Panc1 (cell line): ENCODE data around the gene NOL9.

Experiments
- POLR2AphosphoS5 ChIP-seq: IDR thresholded peaks from 2 replicates; pipeline ENCODE4 v1.6.1; 2012; ENCODE audit warnings: mild to moderate bottlenecking, low read depth, low read length, moderate library complexity
- SIN3A ChIP-seq: IDR thresholded peaks from 2 replicates; pipeline ENCODE4 v1.6.1; 2012; ENCODE audit warnings: low read depth, mild to moderate bottlenecking, low read length, moderate library complexity, borderline replicate concordance; ENCODE audit not compliant: insufficient read depth
- TCF7L2 ChIP-seq: IDR thresholded peaks from 2 replicates; pipeline ENCODE4 v1.6.1; 2011; ENCODE audit warnings: mild to moderate bottlenecking, low read depth, low read length, inconsistent platforms
- TF ChIP-seq, protein P1 (sequence below): fragments of 450-650 bp; IDR thresholded peaks from 2 replicates; pipeline ENCODE4 v1.5.1; 2017; ENCODE audit warnings: mild to moderate bottlenecking
- TF ChIP-seq, protein P2 (sequence below), 2 experiments: IDR thresholded peaks; 2 replicates each; pipeline ENCODE4 v1.6.1; 2011 to 2012; ENCODE audit warnings: low read depth in 2 of 2, control low read depth in 1 of 2, low read length in 1 of 2, mild to moderate bottlenecking in 1 of 2, moderate library complexity in 1 of 2; ENCODE audit not compliant: insufficient read depth in 1 of 2

DNA sequence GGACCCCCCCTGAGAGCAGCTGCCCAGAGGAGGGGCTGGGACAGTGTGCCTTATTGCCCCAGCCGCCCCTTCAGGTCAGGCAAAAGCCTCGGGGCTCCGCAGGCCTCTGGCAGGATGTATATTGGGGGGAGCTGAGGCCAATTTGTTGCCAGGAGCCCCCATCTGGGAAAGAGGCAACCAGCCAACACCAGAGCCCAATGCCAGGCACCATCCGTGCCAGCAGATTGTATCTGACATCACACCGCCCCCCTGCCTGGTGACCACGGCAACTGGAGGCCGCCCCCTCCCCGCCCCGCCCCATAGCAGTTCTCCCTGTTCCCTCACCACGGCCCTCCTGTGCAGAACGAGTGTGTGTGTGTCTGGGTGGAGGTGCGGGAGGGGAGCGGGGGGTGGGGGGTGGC lies 59.3 kb downstream of the NOL9 start:
- TF ChIP-seq, protein P1, sequence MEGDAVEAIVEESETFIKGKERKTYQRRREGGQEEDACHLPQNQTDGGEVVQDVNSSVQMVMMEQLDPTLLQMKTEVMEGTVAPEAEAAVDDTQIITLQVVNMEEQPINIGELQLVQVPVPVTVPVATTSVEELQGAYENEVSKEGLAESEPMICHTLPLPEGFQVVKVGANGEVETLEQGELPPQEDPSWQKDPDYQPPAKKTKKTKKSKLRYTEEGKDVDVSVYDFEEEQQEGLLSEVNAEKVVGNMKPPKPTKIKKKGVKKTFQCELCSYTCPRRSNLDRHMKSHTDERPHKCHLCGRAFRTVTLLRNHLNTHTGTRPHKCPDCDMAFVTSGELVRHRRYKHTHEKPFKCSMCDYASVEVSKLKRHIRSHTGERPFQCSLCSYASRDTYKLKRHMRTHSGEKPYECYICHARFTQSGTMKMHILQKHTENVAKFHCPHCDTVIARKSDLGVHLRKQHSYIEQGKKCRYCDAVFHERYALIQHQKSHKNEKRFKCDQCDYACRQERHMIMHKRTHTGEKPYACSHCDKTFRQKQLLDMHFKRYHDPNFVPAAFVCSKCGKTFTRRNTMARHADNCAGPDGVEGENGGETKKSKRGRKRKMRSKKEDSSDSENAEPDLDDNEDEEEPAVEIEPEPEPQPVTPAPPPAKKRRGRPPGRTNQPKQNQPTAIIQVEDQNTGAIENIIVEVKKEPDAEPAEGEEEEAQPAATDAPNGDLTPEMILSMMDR, result no peak
- TF ChIP-seq POLR2AphosphoS5 (no peak), SIN3A (no peak), TCF7L2 (no peak)
- TF ChIP-seq, protein P2, sequence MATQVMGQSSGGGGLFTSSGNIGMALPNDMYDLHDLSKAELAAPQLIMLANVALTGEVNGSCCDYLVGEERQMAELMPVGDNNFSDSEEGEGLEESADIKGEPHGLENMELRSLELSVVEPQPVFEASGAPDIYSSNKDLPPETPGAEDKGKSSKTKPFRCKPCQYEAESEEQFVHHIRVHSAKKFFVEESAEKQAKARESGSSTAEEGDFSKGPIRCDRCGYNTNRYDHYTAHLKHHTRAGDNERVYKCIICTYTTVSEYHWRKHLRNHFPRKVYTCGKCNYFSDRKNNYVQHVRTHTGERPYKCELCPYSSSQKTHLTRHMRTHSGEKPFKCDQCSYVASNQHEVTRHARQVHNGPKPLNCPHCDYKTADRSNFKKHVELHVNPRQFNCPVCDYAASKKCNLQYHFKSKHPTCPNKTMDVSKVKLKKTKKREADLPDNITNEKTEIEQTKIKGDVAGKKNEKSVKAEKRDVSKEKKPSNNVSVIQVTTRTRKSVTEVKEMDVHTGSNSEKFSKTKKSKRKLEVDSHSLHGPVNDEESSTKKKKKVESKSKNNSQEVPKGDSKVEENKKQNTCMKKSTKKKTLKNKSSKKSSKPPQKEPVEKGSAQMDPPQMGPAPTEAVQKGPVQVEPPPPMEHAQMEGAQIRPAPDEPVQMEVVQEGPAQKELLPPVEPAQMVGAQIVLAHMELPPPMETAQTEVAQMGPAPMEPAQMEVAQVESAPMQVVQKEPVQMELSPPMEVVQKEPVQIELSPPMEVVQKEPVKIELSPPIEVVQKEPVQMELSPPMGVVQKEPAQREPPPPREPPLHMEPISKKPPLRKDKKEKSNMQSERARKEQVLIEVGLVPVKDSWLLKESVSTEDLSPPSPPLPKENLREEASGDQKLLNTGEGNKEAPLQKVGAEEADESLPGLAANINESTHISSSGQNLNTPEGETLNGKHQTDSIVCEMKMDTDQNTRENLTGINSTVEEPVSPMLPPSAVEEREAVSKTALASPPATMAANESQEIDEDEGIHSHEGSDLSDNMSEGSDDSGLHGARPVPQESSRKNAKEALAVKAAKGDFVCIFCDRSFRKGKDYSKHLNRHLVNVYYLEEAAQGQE (IDR thresholded peaks at IDR 0.05; ENCODE audit: insufficient read depth in 1 of 2, low read depth in 2 of 2, low read length in 1 of 2), result no peak
